Measurements from ENCODE around the gene CCDC3. TPM values are rescaled to one million over a fixed set of nuclear protein-coding genes. Genes with fewer than 3 reads are reported as not detected.

CCDC3 gene
- total RNA-seq, result 0.05 TPM in 1 of 2 replicates, not detected in the other

DNA sequence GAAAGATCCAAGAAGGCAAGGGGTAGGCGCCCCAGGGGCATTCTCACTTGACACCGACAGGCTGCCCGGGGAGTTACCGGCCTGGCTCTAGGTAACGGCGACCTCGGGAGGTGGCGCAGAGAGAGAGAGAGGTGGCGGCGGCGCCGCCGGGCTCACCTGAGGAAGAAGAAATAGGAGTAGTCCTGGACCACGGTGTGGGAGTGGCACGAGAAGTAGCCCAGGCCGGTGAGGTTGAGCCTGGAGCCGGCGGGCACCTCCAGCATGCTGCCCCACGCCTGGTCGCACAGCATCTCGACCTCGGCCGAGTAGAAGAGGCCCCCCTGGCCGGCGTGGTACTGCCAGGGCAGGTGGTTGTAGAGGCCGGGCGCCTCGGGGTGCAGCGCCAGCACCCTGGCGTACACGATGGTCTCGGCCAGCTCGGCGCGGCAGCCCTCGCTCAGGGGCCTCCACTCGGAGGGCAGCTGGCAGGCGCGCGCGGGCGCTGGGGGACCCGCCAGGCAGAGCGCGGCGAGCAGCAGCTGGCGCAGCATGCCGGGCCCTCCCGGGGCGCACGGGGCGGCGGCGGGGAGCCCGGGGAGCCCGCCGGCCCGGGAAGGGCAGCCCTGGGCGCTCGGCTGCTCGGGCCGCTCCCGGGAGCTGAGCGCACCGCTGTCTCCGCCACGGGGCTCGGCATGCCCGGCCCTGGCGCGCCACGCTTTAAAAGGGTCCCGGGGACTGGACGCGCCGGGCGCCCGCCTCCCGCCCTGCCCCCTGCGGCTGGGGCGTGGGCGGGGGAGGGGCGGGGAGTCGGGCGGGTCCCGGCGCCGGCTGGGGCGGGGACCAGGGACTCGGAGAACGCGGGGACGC is at the start of gene CCDC3:
CCDC3 (minus strand) TSS at position 673 of the 846 bp plus-strand sequence; CDS start at position 530, 143 bp downstream.

Other genes starting within 250 kb of the CCDC3 start
- 75.7 and 86.1 TPM in 2 replicates for gene OPTN, start 98.5 kb upstream of the CCDC3 start, total RNA-seq
- gene MCM10, start 159.8 kb upstream of the CCDC3 start, total RNA-seq, result 0.89 and 7.2 TPM in 2 replicates
- gene UCMA, start 232.7 kb upstream of the CCDC3 start, total RNA-seq, result not detected in 2 replicates

Measured in smooth muscle cell of the umbilical artery (primary cell).